ENCODE results near the gene CT47C1.
"Not testable (repeated sequence)": the region's sequence is repeated elsewhere in the genome, so short reads cannot be mapped to it uniquely, and the experiment has no call there.

CT47C1 gene

GRCh38 chrX:119072744-119073143 lies at the start of gene CT47C1:
Gene CT47C1, plus strand, starts transcription at chrX:119072993. Its CDS starts 233 bp downstream, at chrX:119073226.
- no peak for DNase-seq (ENCODE audit: low read depth, low spot score)

GRCh38 chrX:119025900-119026299 lies 46.9 kb upstream of the CT47C1 start:
- DNase-seq (ENCODE audit: low read depth, low spot score): no peak

- DNase-seq (ENCODE audit: low read depth, low spot score): not testable (repeated sequence)
Measured at GRCh38 chrX:119026344-119026743, 46.4 kb upstream of the CT47C1 start.

- not testable (repeated sequence) for DNase-seq (ENCODE audit: low read depth, low spot score)
Measured at GRCh38 chrX:119027960-119028732, 44.6 kb upstream of the CT47C1 start.

- DNase-seq (ENCODE audit: low read depth, low spot score): no peak
Measured at GRCh38 chrX:119028733-119029330, 44.0 kb upstream of the CT47C1 start.

GRCh38 chrX:119029656-119030055 lies 43.1 kb upstream of the CT47C1 start:
- not testable (repeated sequence) for DNase-seq (ENCODE audit: low read depth, low spot score)

GRCh38 chrX:119030990-119031389 lies 41.8 kb upstream of the CT47C1 start:
- no peak for DNase-seq (ENCODE audit: low read depth, low spot score)

GRCh38 chrX:119036107-119037029 lies 36.4 kb upstream of the CT47C1 start:
- no peak for DNase-seq (ENCODE audit: low read depth, low spot score)

- no peak for DNase-seq (ENCODE audit: low read depth, low spot score)
Measured at GRCh38 chrX:119040432-119040831, 32.4 kb upstream of the CT47C1 start.

- no peak for DNase-seq (ENCODE audit: low read depth, low spot score)
Measured at GRCh38 chrX:119041175-119041574, 31.6 kb upstream of the CT47C1 start.

GRCh38 chrX:119042040-119042439 lies 30.8 kb upstream of the CT47C1 start:
- DNase-seq (ENCODE audit: low read depth, low spot score): no peak

GRCh38 chrX:119042996-119043395 lies 29.8 kb upstream of the CT47C1 start:
- no peak for DNase-seq (ENCODE audit: low read depth, low spot score)

GRCh38 chrX:119045884-119046283 lies 26.9 kb upstream of the CT47C1 start:
- no peak for DNase-seq (ENCODE audit: low read depth, low spot score)

- no peak for DNase-seq (ENCODE audit: low read depth, low spot score)
Measured at GRCh38 chrX:119055687-119056086, 17.1 kb upstream of the CT47C1 start.

GRCh38 chrX:119062750-119063374 lies 9.9 kb upstream of the CT47C1 start:
- peak; percentile 0 for DNase-seq (ENCODE audit: low read depth, low spot score)

GRCh38 chrX:119063428-119063827 lies 9.4 kb upstream of the CT47C1 start:
- no peak for DNase-seq (ENCODE audit: low read depth, low spot score)

- no peak for DNase-seq (ENCODE audit: low read depth, low spot score)
Measured at GRCh38 chrX:119067023-119067739, 5.6 kb upstream of the CT47C1 start.

GRCh38 chrX:119069128-119069527 lies 3.7 kb upstream of the CT47C1 start:
- no peak for DNase-seq (ENCODE audit: low read depth, low spot score)

GRCh38 chrX:119069762-119070161 lies 3.0 kb upstream of the CT47C1 start:
- no peak for DNase-seq (ENCODE audit: low read depth, low spot score)

- DNase-seq (ENCODE audit: low read depth, low spot score): no peak
Measured at GRCh38 chrX:119071381-119071780, 1.4 kb upstream of the CT47C1 start.

All from iPS DF 19.7 (cell line).